ENCODE results near the gene LRRC32. TPM values are rescaled to one million over a fixed set of nuclear protein-coding genes. Genes with fewer than 3 reads are reported as not detected.
"Not testable (repeated sequence)": the region's sequence is repeated elsewhere in the genome, so short reads cannot be mapped to it uniquely, and the experiment has no call there.

Gene LRRC32
- total and polyA plus RNA-seq, 4 donors, result 38.3 to 159 (median 85.2) TPM

GRCh38 chr11:76609736-76610370 lies 60.7 kb downstream of the LRRC32 start:
- peaks cover 0 to 8% (median 6%) of the 10 kb centered on the region in 5 donors for H3K4me1 ChIP-seq (ENCODE audit: control insufficient read depth in 5 of 5, insufficient read depth in 5 of 5, low read length in 5 of 5)
- H3K27ac ChIP-seq (ENCODE audit: low read depth in 1 of 2, low read length in 1 of 2), result no peak overlapping the region
- peaks cover 0 to 3% (median 0%) of the 10 kb centered on the region in 4 donors for H3K9me3 ChIP-seq (ENCODE audit: control insufficient read depth in 4 of 4, insufficient read depth in 3 of 4, low read length in 3 of 4)
- no peak for TF ChIP-seq CTCF (IDR thresholded peaks at IDR 0.05; ENCODE audit: control extremely low read depth, extremely low read depth)
- DNase-seq (peak in 2 of 3 donors; percentile 17 to 27), ATAC-seq (ENCODE audit: insufficient read depth, low FRiP score) (no peak)
- 56 to 63% methylated on average over 8 of the region's 8 CpGs for WGBS, 2 donors
- no peak overlapping the region for H3K4me3 ChIP-seq
- H3K36me3 ChIP-seq (ENCODE audit: control insufficient read depth in 4 of 4, insufficient read depth in 4 of 4, low read length in 4 of 4), result no peaks in the 10 kb centered on the region
- H3K27me3 ChIP-seq (ENCODE audit: control insufficient read depth in 3 of 3, insufficient read depth in 3 of 3, low read length in 2 of 3), result no peaks in the 10 kb centered on the region
- no peak overlapping the region for H3K9ac ChIP-seq (ENCODE audit: insufficient read depth in 1 of 2, low read length in 2 of 2)

- DNase-seq; H3K36me3 ChIP-seq (ENCODE audit: control insufficient read depth in 4 of 4, insufficient read depth in 4 of 4, low read length in 4 of 4); H3K27ac ChIP-seq (ENCODE audit: low read depth in 1 of 2, low read length in 1 of 2); H3K4me3 ChIP-seq; ATAC-seq (ENCODE audit: insufficient read depth, low FRiP score); H3K27me3 ChIP-seq (ENCODE audit: control insufficient read depth in 3 of 3, insufficient read depth in 3 of 3, low read length in 2 of 3); H3K9me3 ChIP-seq (ENCODE audit: control insufficient read depth in 4 of 4, insufficient read depth in 3 of 4, low read length in 3 of 4); H3K9ac ChIP-seq (ENCODE audit: insufficient read depth in 1 of 2, low read length in 2 of 2): not testable (repeated sequence)
- 95 to 97% methylated on average over 17 to 27 of the region's 27 CpGs for WGBS, 2 donors
- peaks cover 0 to 16% (median 6%) of the 10 kb centered on the region in 5 donors for H3K4me1 ChIP-seq (ENCODE audit: control insufficient read depth in 5 of 5, insufficient read depth in 5 of 5, low read length in 5 of 5)
Observed at GRCh38 chr11:76608879-76609460, 61.6 kb downstream of the LRRC32 start.

- H3K27ac ChIP-seq (ENCODE audit: low read depth in 1 of 2, low read length in 1 of 2); H3K4me3 ChIP-seq: not testable (repeated sequence)
- 90 to 96% methylated on average over 11 of the region's 11 CpGs for WGBS, 2 donors
Observed at GRCh38 chr11:76608228-76608627, 62.3 kb downstream of the LRRC32 start.

More at GRCh38 chr11:76608228-76608627, 62.3 kb downstream of the LRRC32 start:
- H3K27me3 ChIP-seq (ENCODE audit: control insufficient read depth in 3 of 3, insufficient read depth in 3 of 3, low read length in 2 of 3); DNase-seq; H3K9ac ChIP-seq (ENCODE audit: insufficient read depth in 1 of 2, low read length in 2 of 2); ATAC-seq (ENCODE audit: insufficient read depth, low FRiP score); H3K9me3 ChIP-seq (ENCODE audit: control insufficient read depth in 4 of 4, insufficient read depth in 3 of 4, low read length in 3 of 4); H3K36me3 ChIP-seq (ENCODE audit: control insufficient read depth in 4 of 4, insufficient read depth in 4 of 4, low read length in 4 of 4): not testable (repeated sequence)
- peaks cover 0 to 16% (median 6%) of the 10 kb centered on the region in 5 donors for H3K4me1 ChIP-seq (ENCODE audit: control insufficient read depth in 5 of 5, insufficient read depth in 5 of 5, low read length in 5 of 5)

Other genes starting within 250 kb of the LRRC32 start
- 10 to 100 TPM; 21.1 to 59.3 TPM for gene EMSY, start 225.7 kb downstream of the LRRC32 start, total RNA-seq
- 1 to 10 TPM; 5.0 to 9.9 TPM for gene EMSY, start 225.7 kb downstream of the LRRC32 start, polyA plus RNA-seq
- 10 to 100 TPM; 12.6 to 18.6 TPM for gene TSKU, start 112.6 kb upstream of the LRRC32 start, total RNA-seq
- gene TSKU, start 112.6 kb upstream of the LRRC32 start, polyA plus RNA-seq, result 10 to 100 TPM in 1 of 2 donors, 1 to 10 TPM in 1; 3.7 to 10.6 TPM
- 10 to 100 TPM; 14.4 to 37.0 TPM for gene ACER3, start 190.2 kb upstream of the LRRC32 start, total RNA-seq
- gene ACER3, start 190.2 kb upstream of the LRRC32 start, polyA plus RNA-seq, result 10 to 100 TPM in 1 of 2 donors, 1 to 10 TPM in 1; 7.9 to 11.1 TPM